Coronary artery (tissue), 2 donors: ENCODE results near the gene APOE.
"Not testable (repeated sequence)": the region's sequence is repeated elsewhere in the genome, so short reads cannot be mapped to it uniquely, and the experiment has no call there.

Experiments
- DNase-seq: peaks from one replicate; pipeline ENCODE4 v3.0.0-alpha.2; 2017; ENCODE audit warnings: low spot score
- H3K27ac ChIP-seq, 2 donors: fragments of 200-600 bp; sonication (generic); one replicate each; pipeline ENCODE4 v1.5.1; 2016 to 2019
- H3K4me3 ChIP-seq: fragments of 200-600 bp; sonication (generic); 2 replicates; pipeline ENCODE4 v1.5.1; 2016; ENCODE audit warnings: mild to moderate bottlenecking, moderate library complexity
- TF ChIP-seq, protein P1 (sequence below): fragments of 200-600 bp; sonication (generic); IDR thresholded peaks from one replicate; pipeline ENCODE4 v1.5.1; 2019; ENCODE audit warnings: antibody characterized with exemption

APOE gene

DNA sequence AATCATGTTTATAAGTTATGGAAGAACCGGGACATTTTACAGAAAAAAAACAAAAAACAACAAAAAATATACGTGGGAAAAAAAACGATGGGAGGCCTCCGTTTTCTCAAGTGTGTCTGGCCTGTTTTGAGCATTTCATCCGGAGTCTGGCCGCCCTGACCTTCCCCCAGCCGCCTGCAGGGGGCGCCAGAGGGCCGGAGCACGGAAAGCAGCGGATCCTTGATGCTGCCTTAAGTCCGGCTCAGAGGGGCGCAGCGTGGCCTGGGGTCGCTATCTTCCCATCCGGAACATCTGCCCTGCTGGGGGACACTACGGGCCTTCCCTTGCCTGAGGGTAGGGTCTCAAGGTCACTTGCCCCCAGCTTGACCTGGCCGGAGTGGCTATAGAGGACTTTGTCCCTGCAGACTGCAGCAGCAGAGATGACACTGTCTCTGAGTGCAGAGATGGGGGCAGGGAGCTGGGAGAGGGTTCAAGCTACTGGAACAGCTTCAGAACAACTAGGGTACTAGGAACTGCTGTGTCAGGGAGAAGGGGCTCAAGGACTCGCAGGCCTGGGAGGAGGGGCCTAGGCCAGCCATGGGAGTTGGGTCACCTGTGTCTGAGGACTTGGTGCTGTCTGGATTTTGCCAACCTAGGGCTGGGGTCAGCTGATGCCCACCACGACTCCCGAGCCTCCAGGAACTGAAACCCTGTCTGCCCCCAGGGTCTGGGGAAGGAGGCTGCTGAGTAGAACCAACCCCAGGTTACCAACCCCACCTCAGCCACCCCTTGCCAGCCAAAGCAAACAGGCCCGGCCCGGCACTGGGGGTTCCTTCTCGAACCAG, 1.8 kb upstream of the APOE start:
- DNase-seq = peak; percentile 84

DNA sequence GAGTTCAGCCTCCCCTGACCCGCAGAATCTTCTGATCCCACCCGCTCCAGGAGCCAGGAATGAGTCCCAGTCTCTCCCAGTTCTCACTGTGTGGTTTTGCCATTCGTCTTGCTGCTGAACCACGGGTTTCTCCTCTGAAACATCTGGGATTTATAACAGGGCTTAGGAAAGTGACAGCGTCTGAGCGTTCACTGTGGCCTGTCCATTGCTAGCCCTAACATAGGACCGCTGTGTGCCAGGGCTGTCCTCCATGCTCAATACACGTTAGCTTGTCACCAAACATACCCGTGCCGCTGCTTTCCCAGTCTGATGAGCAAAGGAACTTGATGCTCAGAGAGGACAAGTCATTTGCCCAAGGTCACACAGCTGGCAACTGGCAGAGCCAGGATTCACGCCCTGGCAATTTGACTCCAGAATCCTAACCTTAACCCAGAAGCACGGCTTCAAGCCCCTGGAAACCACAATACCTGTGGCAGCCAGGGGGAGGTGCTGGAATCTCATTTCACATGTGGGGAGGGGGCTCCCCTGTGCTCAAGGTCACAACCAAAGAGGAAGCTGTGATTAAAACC, 1.1 kb upstream of the APOE start:
- Histone ChIP-seq H3K4me3 (no peak overlapping the region), H3K27ac (no peak overlapping the region)
- TF ChIP-seq, protein P1, sequence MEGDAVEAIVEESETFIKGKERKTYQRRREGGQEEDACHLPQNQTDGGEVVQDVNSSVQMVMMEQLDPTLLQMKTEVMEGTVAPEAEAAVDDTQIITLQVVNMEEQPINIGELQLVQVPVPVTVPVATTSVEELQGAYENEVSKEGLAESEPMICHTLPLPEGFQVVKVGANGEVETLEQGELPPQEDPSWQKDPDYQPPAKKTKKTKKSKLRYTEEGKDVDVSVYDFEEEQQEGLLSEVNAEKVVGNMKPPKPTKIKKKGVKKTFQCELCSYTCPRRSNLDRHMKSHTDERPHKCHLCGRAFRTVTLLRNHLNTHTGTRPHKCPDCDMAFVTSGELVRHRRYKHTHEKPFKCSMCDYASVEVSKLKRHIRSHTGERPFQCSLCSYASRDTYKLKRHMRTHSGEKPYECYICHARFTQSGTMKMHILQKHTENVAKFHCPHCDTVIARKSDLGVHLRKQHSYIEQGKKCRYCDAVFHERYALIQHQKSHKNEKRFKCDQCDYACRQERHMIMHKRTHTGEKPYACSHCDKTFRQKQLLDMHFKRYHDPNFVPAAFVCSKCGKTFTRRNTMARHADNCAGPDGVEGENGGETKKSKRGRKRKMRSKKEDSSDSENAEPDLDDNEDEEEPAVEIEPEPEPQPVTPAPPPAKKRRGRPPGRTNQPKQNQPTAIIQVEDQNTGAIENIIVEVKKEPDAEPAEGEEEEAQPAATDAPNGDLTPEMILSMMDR = no peak

More for the DNA sequence above, 1.8 kb upstream of the APOE start:
- no peak overlapping the region for H3K27ac ChIP-seq
- TF ChIP-seq, protein P1 = peak; percentile 94
- H3K4me3 ChIP-seq = no peak overlapping the region

DNA sequence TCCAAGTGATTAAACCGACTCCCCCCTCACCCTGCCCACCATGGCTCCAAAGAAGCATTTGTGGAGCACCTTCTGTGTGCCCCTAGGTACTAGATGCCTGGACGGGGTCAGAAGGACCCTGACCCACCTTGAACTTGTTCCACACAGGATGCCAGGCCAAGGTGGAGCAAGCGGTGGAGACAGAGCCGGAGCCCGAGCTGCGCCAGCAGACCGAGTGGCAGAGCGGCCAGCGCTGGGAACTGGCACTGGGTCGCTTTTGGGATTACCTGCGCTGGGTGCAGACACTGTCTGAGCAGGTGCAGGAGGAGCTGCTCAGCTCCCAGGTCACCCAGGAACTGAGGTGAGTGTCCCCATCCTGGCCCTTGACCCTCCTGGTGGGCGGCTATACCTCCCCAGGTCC, 2.0 kb downstream of the APOE start:
- no peak for DNase-seq
- TF ChIP-seq, protein P1 = no peak
- Histone ChIP-seq H3K27ac (no peak overlapping the region), H3K4me3 (no peak overlapping the region)

More for the DNA sequence above, 1.1 kb upstream of the APOE start:
- DNase-seq = no peak

DNA sequence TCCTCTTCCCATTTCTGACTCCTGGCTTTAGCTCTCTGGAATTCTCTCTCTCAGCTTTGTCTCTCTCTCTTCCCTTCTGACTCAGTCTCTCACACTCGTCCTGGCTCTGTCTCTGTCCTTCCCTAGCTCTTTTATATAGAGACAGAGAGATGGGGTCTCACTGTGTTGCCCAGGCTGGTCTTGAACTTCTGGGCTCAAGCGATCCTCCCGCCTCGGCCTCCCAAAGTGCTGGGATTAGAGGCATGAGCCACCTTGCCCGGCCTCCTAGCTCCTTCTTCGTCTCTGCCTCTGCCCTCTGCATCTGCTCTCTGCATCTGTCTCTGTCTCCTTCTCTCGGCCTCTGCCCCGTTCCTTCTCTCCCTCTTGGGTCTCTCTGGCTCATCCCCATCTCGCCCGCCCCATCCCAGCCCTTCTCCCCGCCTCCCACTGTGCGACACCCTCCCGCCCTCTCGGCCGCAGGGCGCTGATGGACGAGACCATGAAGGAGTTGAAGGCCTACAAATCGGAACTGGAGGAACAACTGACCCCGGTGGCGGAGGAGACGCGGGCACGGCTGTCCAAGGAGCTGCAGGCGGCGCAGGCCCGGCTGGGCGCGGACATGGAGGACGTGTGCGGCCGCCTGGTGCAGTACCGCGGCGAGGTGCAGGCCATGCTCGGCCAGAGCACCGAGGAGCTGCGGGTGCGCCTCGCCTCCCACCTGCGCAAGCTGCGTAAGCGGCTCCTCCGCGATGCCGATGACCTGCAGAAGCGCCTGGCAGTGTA, 2.7 kb downstream of the APOE start:
- TF ChIP-seq, protein P1 = no peak
- no peak overlapping the region for H3K4me3 ChIP-seq
- DNase-seq = no peak
- H3K27ac ChIP-seq = no peak overlapping the region

DNA sequence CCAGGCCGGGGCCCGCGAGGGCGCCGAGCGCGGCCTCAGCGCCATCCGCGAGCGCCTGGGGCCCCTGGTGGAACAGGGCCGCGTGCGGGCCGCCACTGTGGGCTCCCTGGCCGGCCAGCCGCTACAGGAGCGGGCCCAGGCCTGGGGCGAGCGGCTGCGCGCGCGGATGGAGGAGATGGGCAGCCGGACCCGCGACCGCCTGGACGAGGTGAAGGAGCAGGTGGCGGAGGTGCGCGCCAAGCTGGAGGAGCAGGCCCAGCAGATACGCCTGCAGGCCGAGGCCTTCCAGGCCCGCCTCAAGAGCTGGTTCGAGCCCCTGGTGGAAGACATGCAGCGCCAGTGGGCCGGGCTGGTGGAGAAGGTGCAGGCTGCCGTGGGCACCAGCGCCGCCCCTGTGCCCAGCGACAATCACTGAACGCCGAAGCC, 3.3 kb downstream of the APOE start:
- TF ChIP-seq, protein P1 = no peak
- no peak for DNase-seq
- Histone ChIP-seq H3K4me3 (no peak overlapping the region), H3K27ac (no peak overlapping the region)

DNA sequence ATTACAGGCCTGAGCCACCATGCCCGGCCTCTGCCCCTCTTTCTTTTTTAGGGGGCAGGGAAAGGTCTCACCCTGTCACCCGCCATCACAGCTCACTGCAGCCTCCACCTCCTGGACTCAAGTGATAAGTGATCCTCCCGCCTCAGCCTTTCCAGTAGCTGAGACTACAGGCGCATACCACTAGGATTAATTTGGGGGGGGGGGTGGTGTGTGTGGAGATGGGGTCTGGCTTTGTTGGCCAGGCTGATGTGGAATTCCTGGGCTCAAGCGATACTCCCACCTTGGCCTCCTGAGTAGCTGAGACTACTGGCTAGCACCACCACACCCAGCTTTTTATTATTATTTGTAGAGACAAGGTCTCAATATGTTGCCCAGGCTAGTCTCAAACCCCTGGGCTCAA, 4.2 kb downstream of the APOE start:
- Histone ChIP-seq H3K27ac (no peak overlapping the region), H3K4me3 (no peak overlapping the region)
- DNase-seq = no peak
- TF ChIP-seq, protein P1 = no peak

DNA sequence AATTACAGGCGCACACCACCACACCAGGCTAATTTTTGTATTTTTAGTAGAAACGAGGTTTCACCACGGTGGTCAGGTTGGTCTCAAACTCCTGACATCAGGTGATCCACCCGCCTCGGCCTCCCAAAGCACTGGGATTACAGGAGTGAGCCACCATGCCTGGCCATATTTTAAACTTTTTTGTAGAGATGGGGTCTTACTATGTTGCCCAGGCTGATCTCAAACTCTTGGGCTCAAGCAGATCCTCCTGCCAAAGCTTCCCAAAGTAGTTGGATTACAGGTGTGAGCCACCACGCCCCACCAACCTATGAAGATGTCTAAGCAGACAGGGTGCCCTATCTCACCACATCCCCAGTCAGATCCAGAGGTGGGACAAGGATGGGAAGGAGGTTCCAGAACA, 6.3 kb downstream of the APOE start:
- not testable (repeated sequence) for H3K27ac ChIP-seq, H3K4me3 ChIP-seq, DNase-seq
